ENCODE results near the gene IL17REL.

DNA sequence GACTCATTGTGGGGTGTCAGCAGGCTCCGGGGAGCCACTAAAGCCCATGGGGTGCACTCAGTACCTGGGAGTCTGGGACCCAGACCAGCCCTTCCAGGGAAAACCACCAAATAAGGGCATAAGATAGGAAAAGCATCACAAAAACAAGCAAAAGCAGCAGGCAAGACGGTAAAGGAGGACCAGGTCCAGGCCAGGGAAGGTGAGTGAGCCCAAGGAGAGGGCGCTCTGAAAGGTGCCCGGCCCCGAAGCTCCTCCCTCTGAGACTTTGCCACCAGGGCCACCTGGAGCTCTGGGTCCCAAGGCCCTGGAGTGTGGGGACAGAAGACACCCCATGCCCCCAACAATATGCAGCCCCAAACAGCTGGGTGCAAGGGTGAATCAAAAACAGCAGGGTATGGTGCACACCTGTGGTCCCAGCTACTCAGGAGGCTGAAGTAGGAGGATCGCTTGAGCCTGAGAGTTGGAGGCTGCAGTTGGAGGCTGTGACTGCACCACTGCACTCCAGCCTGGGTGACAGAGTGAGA is 5.2 kb upstream of the IL17REL start:
- TF ChIP-seq, protein P1, sequence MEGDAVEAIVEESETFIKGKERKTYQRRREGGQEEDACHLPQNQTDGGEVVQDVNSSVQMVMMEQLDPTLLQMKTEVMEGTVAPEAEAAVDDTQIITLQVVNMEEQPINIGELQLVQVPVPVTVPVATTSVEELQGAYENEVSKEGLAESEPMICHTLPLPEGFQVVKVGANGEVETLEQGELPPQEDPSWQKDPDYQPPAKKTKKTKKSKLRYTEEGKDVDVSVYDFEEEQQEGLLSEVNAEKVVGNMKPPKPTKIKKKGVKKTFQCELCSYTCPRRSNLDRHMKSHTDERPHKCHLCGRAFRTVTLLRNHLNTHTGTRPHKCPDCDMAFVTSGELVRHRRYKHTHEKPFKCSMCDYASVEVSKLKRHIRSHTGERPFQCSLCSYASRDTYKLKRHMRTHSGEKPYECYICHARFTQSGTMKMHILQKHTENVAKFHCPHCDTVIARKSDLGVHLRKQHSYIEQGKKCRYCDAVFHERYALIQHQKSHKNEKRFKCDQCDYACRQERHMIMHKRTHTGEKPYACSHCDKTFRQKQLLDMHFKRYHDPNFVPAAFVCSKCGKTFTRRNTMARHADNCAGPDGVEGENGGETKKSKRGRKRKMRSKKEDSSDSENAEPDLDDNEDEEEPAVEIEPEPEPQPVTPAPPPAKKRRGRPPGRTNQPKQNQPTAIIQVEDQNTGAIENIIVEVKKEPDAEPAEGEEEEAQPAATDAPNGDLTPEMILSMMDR (IDR thresholded peaks at IDR 0.05): no peak
- TF ChIP-seq POLR2AphosphoS5 (IDR thresholded peaks at IDR 0.05): no peak
- no peak for TF ChIP-seq POLR2A (IDR thresholded peaks at IDR 0.05)
